H1 (cell line): ENCODE data around the gene CACNA1C. TPM values are rescaled to one million over a fixed set of nuclear protein-coding genes. Genes with fewer than 3 reads are reported as not detected.
A peak's percentile ranks its signal among the peaks of the same experiment; 100 is the strongest.
"Not testable (repeated sequence)": the region's sequence is repeated elsewhere in the genome, so short reads cannot be mapped to it uniquely, and the experiment has no call there.

ENCODE experiments used
- CTCF ChIA-PET: fragments of 300-600 bp; sonication (Branson Sonifier 250); formaldehyde crosslinking; loops from one replicate; lab custom pipeline; 2021; ENCODE audit not compliant: partially characterized antibody; lab: Charles Lee
- POLR2A ChIA-PET: fragments of 300-600 bp; sonication (Branson Sonifier 250); formaldehyde crosslinking; loops from one replicate; lab custom pipeline; 2021; ENCODE audit warnings: inconsistent platforms; ENCODE audit not compliant: partially characterized antibody; lab: Charles Lee
- DNase-seq, 2 experiments: peaks; one replicate each; pipeline versions ENCODE4 v3.0.0 to v3.0.0-alpha.2; 2010 to 2022; ENCODE audit warnings: low spot score in 2 of 2, low read depth in 1 of 2, mixed read lengths in 1 of 2
- FAIRE-seq: peaks from 2 replicates; lab custom pipeline; 2011; peaks lifted over from hg19 to GRCh38; lab: Jason Lieb, UNC
- H2AFZ ChIP-seq: 2 replicates; pipeline ENCODE4 v1.8.1; 2012; ENCODE audit warnings: low read length, inconsistent platforms
- H2AK5ac ChIP-seq: 2 replicates; pipeline ENCODE4 v1.6.1; 2013; ENCODE audit warnings: low read depth, low read length
- H2BK120ac ChIP-seq: replicated peaks from 2 replicates; pipeline ENCODE3; 2013; ENCODE audit warnings: low read depth, low read length, inconsistent platforms
- H2BK12ac ChIP-seq: 2 replicates; pipeline ENCODE4 v1.6.1; 2013; ENCODE audit warnings: low read depth, low read length
- H2BK15ac ChIP-seq: 2 replicates; pipeline ENCODE4 v1.6.1; 2013; ENCODE audit warnings: low read length
- H2BK20ac ChIP-seq: 2 replicates; pipeline ENCODE4 v1.6.1; 2013; ENCODE audit warnings: low read length
- H2BK5ac ChIP-seq: 2 replicates; pipeline ENCODE4 v1.6.1; 2013; ENCODE audit warnings: low read depth, low read length
- H3K14ac ChIP-seq: 2 replicates; pipeline ENCODE4 v1.6.1; 2013; ENCODE audit warnings: inconsistent platforms; ENCODE audit not compliant: insufficient read length
- H3K18ac ChIP-seq: 2 replicates; pipeline ENCODE4 v1.6.1; 2013; ENCODE audit warnings: low read length; ENCODE audit errors: extremely low read depth
- H3K23ac ChIP-seq: 2 replicates; pipeline ENCODE4 v1.6.1; 2013; ENCODE audit warnings: inconsistent platforms; ENCODE audit not compliant: insufficient read length
- H3K23me2 ChIP-seq: 2 replicates; pipeline ENCODE4 v1.6.1; 2013; ENCODE audit warnings: low read depth, low read length
- H3K27ac ChIP-seq: 2 replicates; pipeline ENCODE4 v1.6.1; 2011; ENCODE audit warnings: low read depth, low read length, inconsistent platforms
- H3K27me3 ChIP-seq, 4 experiments: replicated peaks in 1 of 4; 1 replicate in 1 of 4; 2 replicates in 3 of 4; pipeline versions ENCODE4 v1.6.1 to v1.8.1; 2011 to 2013; ENCODE audit warnings: low read length in 3 of 4, mild to moderate bottlenecking in 3 of 4, inconsistent platforms in 2 of 4, mixed read lengths in 2 of 4, moderate library complexity in 1 of 4; ENCODE audit not compliant: control insufficient read depth in 3 of 4, insufficient read depth in 3 of 4; ENCODE audit errors: extremely low read depth in 1 of 4
- H3K36me3 ChIP-seq, 4 experiments: 2 replicates each; pipeline versions ENCODE4 v1.6.1 to v1.8.1; 2011 to 2013; ENCODE audit warnings: mild to moderate bottlenecking in 4 of 4, low read length in 3 of 4, moderate library complexity in 2 of 4, control low read depth in 1 of 4, inconsistent platforms in 1 of 4; ENCODE audit not compliant: insufficient read depth in 4 of 4, control insufficient read depth in 2 of 4
- H3K4ac ChIP-seq: replicated peaks from 2 replicates; pipeline ENCODE3; 2013; ENCODE audit warnings: low read length, low read depth, mixed read lengths, inconsistent platforms; ENCODE audit not compliant: insufficient read length
- H3K4me1 ChIP-seq, 4 experiments: replicated peaks in 1 of 4; 1 replicate in 1 of 4; 2 replicates in 3 of 4; pipeline versions ENCODE4 v1.6.1 to v1.8.1; 2011 to 2013; ENCODE audit warnings: low read length in 3 of 4, inconsistent platforms in 2 of 4, mixed read lengths in 1 of 4; ENCODE audit not compliant: insufficient read depth in 4 of 4, control insufficient read depth in 3 of 4
- H3K4me2 ChIP-seq, 2 experiments: 2 replicates each; pipeline versions ENCODE4 v1.6.1 to v1.8.1; 2011 to 2013; ENCODE audit warnings: low read depth in 2 of 2, low read length in 2 of 2, control low read depth in 1 of 2, inconsistent platforms in 1 of 2, mild to moderate bottlenecking in 1 of 2; ENCODE audit not compliant: insufficient read depth in 1 of 2
- H3K4me3 ChIP-seq, 4 experiments: fragments of 200-600, 300-600 bp in 1 of 4; sonication (generic), shearing (Covaris generic), sonication (Bioruptor Twin) in 1 of 4; 2 replicates each; pipeline versions ENCODE4 v1.5.1 to v1.8.1; 2011 to 2016; ENCODE audit warnings: low read length in 4 of 4, low read depth in 3 of 4, control low read depth in 2 of 4, inconsistent platforms in 2 of 4, mild to moderate bottlenecking in 2 of 4, mixed read lengths in 1 of 4, moderate library complexity in 1 of 4; ENCODE audit not compliant: insufficient read depth in 2 of 4; ENCODE audit errors: extremely low read depth in 1 of 4
- H3K56ac ChIP-seq: replicated peaks from 2 replicates; pipeline ENCODE3; 2013; ENCODE audit warnings: low read depth, mild to moderate bottlenecking, mixed read lengths, low read length, inconsistent platforms; ENCODE audit not compliant: insufficient read length
- H3K79me1 ChIP-seq: 2 replicates; pipeline ENCODE4 v1.6.1; 2013; ENCODE audit warnings: low read depth, low read length, control low read depth
- H3K79me2 ChIP-seq, 2 experiments: 2 replicates each; pipeline versions ENCODE4 v1.6.1 to v1.8.1; 2012 to 2013; ENCODE audit warnings: low read length in 2 of 2, mild to moderate bottlenecking in 2 of 2, inconsistent platforms in 1 of 2; ENCODE audit not compliant: insufficient read depth in 2 of 2, control insufficient read depth in 1 of 2
- H3K9ac ChIP-seq, 4 experiments: replicated peaks in 1 of 4; 1 replicate in 1 of 4; 2 replicates in 3 of 4; pipeline versions ENCODE4 v1.6.1 to v1.8.1; 2011 to 2013; ENCODE audit warnings: low read depth in 3 of 4, low read length in 3 of 4, control low read depth in 2 of 4, mild to moderate bottlenecking in 2 of 4, moderate library complexity in 2 of 4, inconsistent platforms in 1 of 4; ENCODE audit errors: extremely low read depth in 1 of 4
- H3K9me3 ChIP-seq, 2 experiments: 2 replicates each; pipeline versions ENCODE4 v1.6.1 to v1.8.1; 2012 to 2013; ENCODE audit warnings: mild to moderate bottlenecking in 2 of 2, moderate library complexity in 2 of 2, control low read depth in 1 of 2, inconsistent platforms in 1 of 2, low read depth in 1 of 2, low read length in 1 of 2, mixed read lengths in 1 of 2; ENCODE audit not compliant: insufficient read depth in 2 of 2
- H4K20me1 ChIP-seq, 2 experiments: replicated peaks in 1 of 2; 2 replicates each; pipeline versions ENCODE3 to v1.8.1; 2011 to 2013; ENCODE audit warnings: inconsistent platforms in 2 of 2, low read length in 2 of 2, mild to moderate bottlenecking in 1 of 2; ENCODE audit not compliant: insufficient read depth in 2 of 2, control insufficient read depth in 1 of 2
- H4K5ac ChIP-seq: 2 replicates; pipeline ENCODE4 v1.6.1; 2013; ENCODE audit warnings: low read length, low read depth, mixed read lengths, inconsistent platforms; ENCODE audit not compliant: insufficient read length
- H4K8ac ChIP-seq: 2 replicates; pipeline ENCODE4 v1.8.0; 2013; ENCODE audit warnings: mild to moderate bottlenecking, moderate library complexity, low read length, inconsistent platforms; ENCODE audit not compliant: insufficient read depth; ENCODE audit errors: extremely low read depth
- H4K91ac ChIP-seq: replicated peaks from 2 replicates; pipeline ENCODE3; 2013; ENCODE audit warnings: low read length, mixed read lengths, inconsistent platforms; ENCODE audit not compliant: insufficient read length
- YY1 ChIP-seq: IDR thresholded peaks from 2 replicates; pipeline ENCODE4 v1.6.1; 2011; ENCODE audit warnings: low read depth, mild to moderate bottlenecking, low read length
- WGBS, 2 experiments: shearing (Covaris generic) in 1 of 2; methylation state at CpG; one replicate each; pipeline versions ENCODE4 v1.1.6 to v1.1.7; 2013 to 2015; ENCODE audit warnings: low lambda C conversion rate in 2 of 2, mixed read lengths in 2 of 2, inconsistent platforms in 1 of 2, low coverage in 1 of 2, missing lambda C conversion rate in 1 of 2; ENCODE audit not compliant: insufficient replicate concordance in 2 of 2, insufficient coverage in 1 of 2, insufficient read length in 1 of 2; ENCODE audit errors: extremely low coverage in 1 of 2, missing lambda C conversion rate in 1 of 2; 5-methylcytosine and 5-hydroxymethylcytosine counted together
- polyA plus RNA-seq, 7 experiments: library from polyadenylated mRNA; depleted of rRNA in 3 of 7; stranded (reverse) in 5 of 7; unstranded in 2 of 7; fragments of >200 nt in 5 of 7; fragments of 200-250 nt in 2 of 7; gene quantifications; 1 replicate in 5 of 7; 2 replicates in 1 of 7; 4 replicates in 1 of 7; pipeline versions ENCODE4 v1.2.1 to v1.2.3, GENCODE V29; 2011 to 2013; ENCODE audit warnings: missing spikeins in 2 of 7, mixed read lengths in 2 of 7
- total RNA-seq: library from RNA; stranded (reverse); fragmentation: NEBNext Ultra II Directional; extraction: Animal tissue kit (Norgen Biotek cat#: 25700); gene quantifications from 2 replicates; pipeline ENCODE4 v1.2.1, GENCODE V29; 2021

Gene CACNA1C
- total and polyA plus RNA-seq, 2 of the 8 experiments (the other 6 are each of a cell fraction or from before 2014, with no cell fraction given), result 1.3 TPM

DNA sequence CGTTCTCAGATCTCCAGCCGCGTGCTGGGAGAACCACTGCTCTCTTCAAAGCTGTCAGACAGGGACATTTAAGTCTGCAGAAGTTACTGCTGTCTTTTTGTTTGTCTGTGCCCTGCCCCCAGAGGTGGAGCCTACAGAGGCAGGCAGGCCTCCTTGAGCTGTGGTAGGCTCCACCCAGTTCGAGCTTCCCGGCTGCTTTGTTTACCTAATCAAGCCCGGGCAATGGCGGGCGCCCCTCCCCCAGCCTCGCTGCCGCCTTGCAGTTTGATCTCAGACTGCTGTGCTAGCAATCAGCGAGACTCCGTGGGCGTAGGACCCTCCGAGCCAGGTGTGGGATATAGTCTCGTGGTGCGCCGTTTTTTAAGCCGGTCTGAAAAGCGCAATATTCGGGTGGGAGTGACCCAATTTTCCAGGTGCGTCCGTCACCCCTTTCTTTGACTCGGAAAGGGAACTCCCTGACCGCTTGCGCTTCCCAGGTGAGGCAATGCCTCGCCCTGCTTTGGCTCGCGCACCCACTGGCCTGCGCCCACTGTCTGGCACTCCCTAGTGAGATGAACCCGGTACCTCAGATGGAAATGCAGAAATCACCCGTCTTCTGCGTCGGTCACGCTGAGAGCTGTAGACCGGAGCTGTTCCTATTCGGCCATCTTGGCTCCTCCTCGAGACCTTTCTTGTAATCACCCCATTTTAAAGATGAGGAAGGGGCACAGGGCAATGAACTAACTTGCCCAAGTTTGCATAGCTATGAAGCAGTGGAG lies 83.1 kb downstream of the CACNA1C start:
- H3K18ac ChIP-seq, result peak overlapping the region; percentile 95
- H3K4me1 ChIP-seq, H3K27me3 ChIP-seq, H3K36me3 ChIP-seq, H3K79me2 ChIP-seq, FAIRE-seq, H3K79me1 ChIP-seq: not testable (repeated sequence)
- DNase-seq, result peak in 1 of 2 experiments; percentile 59
- peak overlapping the region; percentile 86 for H4K91ac ChIP-seq
- H4K5ac ChIP-seq, result peak overlapping the region; percentile 32
- H3K4ac ChIP-seq, result peak overlapping the region; percentile 73
- H3K4me3 ChIP-seq, result peak overlapping the region in 1 of 4 experiments; percentile 25; a peak in 2 of 8 replicates
- H3K4me2 ChIP-seq, result peak overlapping the region in 1 of 2 experiments; percentile 62; a peak in 1 of 4 replicates
- TF ChIP-seq YY1, result peak; percentile 40; the same call in 1 of the 2 replicates
- TF ChIP-seq, all 59 proteins: peak for 1; not testable (repeated sequence) for 58
- H3K9me3 ChIP-seq, H4K20me1 ChIP-seq, CTCF ChIA-PET, H3K14ac ChIP-seq, H2BK20ac ChIP-seq, H3K23ac ChIP-seq, H3K23me2 ChIP-seq, H3K56ac ChIP-seq: not testable (repeated sequence)
- Histone ChIP-seq H2BK12ac (0 out of 2 replicates have a peak overlapping the region, but pooled peaks have one; percentile 90), H2AK5ac (peak overlapping the region; percentile 78), H2BK5ac (peak overlapping the region; percentile 71; the same call in 1 of the 2 replicates), H2BK120ac (peak overlapping the region; percentile 81), H2BK15ac (peak overlapping the region; percentile 92; the same call in 1 of the 2 replicates), H3K27ac (0 out of 2 replicates have a peak overlapping the region, but pooled peaks have one; percentile 23), H2AFZ (peak overlapping the region; percentile 79; the same call in 1 of the 2 replicates), H3K9ac (0 out of 7 replicates have a peak overlapping the region, but pooled peaks of 1 of the 4 experiments have one; percentile 28), H4K8ac (peak overlapping the region; percentile 96)
- POLR2A ChIA-PET, result interaction anchor here (1.0 to 2.1 kb wide), 6 partner anchors 9 to 146 kb away, joined by 3 to 6 read pairs (median 4); no protein-coding TSS in a partner anchor
- 55% methylated on average over 19 of the region's 37 CpGs; no CpG with 5 or more reads in 1 of the 2 experiments for WGBS, 2 experiments
